GM21723 (cell line): ENCODE measurements around the gene FOXN3.

ENCODE experiments used
- ATAC-seq: cut with Tn5 transposase; IDR thresholded peaks from one replicate; pipeline ENCODE4 v1.9.1; 2021; ENCODE audit warnings: mild to moderate bottlenecking, moderate library complexity; ENCODE audit not compliant: unreplicated experiment

The FOXN3 gene

DNA sequence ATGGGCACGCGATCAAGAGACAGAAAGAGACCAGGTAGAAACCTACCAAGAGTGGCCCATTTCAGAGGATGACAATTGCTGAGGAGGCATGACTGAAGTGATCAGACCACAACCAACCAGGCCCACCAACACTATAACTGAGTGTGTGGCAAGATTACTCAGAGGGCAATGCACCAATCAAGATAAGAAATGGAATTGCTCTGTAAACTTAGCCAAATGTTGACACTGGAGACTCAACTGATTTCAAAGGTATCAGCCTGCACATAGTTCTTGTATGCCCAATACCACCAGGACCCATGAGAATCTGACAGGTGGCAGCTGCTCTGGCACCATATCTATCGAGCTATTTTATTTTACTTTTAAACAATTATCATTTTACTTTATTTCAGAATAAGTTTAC is 128.9 kb downstream of the FOXN3 start:
- no peak for ATAC-seq

DNA sequence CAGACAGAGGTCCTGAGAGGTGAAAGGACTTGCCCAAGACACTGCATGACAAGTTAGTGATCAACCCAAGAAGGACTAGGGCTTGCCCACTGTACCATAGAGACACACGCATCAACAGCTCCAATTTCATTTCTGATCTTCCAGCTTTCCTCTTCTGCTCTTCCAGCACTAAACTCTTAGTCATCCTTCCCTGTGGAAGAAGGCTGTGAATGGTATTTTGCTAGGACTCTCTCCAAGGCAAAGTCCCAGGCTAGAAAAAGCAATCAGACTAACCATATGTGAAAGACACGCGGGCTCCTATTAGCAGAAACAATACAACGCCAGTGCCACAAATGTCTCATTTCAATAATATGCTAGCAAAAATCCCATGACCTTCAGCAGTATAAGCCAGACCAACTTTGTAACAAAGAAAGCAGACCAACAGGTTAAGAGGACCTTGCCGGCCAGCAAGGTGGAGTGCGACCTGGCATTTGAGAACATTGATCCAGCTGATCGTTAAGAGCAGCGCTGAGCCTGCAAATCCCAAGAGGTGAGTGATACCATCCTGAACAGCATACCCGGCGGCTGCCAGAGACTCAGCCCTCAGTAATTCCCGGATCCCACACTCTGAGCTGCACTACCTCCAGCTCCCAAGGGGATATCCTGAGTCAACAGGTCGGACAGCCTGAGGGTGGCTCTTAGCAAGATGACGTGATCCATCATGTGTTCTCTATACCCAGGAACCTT is 132.5 kb downstream of the FOXN3 start:
- ATAC-seq: no peak

DNA sequence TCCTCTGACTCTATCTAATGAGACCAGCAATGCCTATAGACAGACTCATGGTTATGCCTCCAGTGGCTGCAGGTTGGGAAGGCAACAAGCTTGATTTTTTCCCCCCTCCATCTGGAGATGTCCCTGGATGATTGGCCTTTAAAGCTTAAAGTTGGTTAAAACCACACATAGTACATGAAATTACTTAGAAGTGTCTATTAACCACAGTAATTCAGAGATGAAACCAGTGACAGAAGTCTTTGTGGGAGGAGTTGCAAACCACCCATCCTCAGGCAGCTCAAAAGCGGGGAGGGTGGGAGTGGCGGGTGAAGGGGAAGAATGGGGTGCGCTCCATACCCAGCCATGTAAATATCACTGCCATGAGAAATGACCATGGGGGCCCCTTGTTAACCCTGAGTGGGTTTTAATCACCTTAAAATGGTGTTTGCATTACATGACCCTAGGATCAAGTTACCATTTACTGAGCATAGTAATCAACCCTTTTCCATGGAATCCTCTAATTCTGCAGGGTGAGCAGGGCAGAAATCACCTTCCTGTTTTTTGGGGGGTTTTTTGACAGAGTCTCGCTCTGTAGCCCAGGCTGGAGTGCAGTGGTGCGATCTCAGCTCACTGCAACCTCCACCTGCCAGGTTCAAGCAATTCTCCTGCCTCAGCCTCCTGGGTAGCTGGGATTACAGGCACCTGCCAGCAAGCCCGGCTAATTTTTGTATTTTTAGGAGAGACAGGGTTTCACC is 133.5 kb downstream of the FOXN3 start:
- peak; percentile 79 for ATAC-seq

DNA sequence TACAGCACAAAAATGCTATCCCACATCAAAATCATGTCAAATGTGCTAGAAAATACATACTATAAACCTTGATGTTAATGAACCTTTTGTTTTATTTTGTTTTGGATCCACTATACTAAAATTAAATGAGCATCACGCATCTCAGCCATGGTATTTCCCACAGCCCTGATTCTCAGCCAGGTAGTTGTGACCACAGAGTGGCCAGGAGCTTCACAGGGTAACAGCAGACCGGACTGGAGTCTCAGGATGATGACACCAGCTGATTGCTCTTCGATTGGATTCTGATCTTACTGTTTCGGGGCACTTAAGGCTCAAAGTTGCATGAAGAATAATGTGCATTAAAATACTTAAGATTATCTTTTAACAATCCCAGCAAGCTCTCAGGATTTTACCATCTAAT is 134.8 kb downstream of the FOXN3 start:
- ATAC-seq: no peak

DNA sequence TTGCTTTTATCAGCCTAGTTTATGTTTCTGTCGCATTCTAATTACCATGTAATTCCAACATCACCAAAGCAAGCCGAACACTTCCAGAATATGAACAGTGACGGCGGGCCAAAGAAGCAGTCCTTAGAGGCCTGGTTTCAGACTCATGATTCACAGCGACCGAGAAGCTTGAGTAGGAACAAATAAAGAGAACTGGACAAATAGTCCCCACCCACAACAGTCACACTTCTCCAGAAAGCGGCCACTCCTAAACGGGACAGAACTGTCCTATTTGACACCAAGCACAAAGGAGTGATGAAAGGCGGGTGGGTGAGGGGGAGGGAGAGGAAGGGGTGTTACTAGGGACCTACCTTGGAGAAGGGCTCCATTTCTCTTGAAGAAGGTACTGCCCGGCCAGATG is 136.4 kb downstream of the FOXN3 start:
- no peak for ATAC-seq

DNA sequence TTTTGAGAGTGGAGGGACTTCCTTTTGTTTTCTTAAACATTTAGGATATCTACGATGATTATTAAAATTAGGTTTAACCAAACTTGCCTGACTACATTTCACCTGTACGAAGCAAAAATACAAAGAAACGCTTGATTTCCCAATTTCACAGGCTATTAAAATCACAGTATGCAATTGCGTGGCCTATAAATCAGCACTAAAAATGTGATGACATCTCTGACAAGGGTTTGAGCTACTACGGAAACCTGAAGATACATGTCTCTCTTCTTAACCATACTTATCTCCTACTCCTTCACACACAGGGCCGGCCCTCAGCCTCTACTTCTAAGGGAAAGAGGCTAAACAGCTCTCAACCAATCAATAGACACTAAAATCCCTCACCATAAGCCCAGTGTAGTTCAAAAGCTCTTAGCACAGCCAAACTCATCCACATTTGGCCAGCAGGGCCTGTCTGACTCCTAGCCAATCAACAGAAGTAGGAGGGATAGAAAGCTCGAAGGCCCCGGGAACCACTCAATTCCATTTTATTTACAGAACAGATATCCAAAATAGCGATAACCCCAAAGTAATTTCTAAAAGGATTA is 137.3 kb downstream of the FOXN3 start:
- no peak for ATAC-seq

DNA sequence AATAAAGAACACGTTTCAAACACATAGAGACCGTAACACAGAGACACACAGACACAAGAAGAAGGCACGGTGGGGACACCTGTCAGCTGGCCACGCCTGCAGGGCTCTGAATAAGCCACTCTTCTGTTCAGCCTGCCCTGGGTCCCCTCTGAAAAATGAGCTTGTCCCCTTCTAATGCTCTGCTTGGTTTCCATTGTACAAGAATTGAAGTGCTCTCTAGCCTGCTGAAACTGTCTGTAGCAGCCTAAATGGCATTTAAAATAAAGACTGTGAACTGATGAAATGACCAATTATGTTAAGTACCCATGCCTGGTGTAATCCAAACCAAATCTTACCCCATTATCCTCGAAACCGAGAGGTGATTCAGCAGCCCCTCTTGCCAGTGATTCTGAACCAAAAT is 139.8 kb downstream of the FOXN3 start:
- ATAC-seq: no peak

DNA sequence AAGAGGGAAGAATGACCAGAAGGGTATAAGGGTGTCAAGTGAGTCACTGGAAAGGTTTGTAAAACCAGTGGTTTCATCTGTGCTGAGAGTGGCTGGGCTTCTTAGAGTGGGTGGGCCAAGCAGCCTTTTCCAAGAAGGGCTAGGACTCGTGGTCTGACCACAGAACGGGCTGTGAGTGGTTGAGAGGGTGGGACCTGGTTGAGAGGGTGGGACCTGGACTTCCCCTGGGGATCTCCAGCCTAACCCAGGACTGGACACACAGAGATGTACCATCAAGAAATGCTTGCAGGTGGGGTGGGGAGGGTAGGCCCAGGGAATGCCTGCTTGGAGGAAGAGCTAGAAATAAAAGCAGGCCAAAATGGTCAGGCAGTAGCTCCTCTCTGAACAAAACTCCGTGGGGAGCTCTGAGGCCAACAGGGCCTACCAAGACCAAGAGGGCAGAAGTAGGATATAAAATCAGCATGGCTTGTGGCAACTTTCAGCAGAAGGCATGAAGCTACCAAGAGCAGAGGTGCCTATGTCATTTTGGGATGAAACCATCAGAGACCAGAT is 140.5 kb downstream of the FOXN3 start:
- peak; percentile 97 for ATAC-seq

DNA sequence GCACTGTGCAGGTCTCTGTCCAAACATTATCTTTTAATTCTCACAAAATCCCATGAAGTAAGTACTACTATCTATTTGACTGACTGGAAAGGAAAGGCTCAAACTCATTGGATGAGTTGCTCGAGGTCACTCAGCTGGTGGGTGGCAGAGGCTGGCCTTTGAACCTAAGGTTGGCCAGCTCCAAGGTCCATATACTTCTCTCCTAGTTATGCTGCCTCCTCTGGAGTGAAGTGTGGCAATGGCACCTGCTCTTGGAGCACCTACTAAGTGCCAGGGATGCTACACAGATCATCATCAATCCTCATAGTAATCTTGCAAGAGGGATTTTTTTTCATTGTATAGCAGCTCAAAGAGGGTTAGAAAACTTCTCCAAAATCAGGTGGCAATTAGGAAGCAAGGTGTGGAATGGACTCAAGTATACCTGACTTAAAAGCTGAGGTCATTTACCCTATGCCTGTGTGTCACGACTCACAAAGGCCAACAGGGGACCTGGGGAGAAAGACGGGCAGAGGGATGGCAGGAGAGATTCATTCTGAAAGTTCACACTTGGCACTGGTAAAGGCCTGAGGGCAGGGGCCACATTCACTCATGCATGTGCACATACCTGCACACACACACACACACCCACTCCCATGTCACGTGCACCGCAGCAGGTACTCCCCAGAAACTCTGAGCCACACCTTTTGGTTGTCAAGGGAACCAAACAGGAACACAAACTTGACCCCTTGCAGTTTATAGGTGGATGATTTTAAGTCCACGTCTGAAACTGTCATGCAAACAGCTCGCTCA is 146.4 kb downstream of the FOXN3 start:
- peak; percentile 49 for ATAC-seq

DNA sequence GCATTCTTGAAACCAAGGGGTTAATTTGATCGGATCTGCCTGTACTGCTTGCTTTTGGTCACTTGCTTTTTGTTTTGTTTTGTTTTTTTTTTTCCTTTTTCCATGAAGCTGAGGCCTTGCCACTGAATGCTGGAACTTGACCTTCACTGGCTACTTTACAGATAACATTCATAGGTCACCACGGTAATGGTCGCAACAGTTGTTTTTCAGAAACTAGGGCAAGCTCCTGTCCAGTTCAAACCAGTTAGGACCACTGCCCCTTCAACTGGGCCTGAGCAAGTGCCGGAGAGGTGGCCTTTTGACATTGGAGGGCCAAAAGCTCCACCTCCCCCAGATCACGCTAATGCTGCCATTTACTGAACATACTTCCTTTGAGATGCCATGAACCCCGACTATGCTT is 147.6 kb downstream of the FOXN3 start:
- no peak for ATAC-seq

DNA sequence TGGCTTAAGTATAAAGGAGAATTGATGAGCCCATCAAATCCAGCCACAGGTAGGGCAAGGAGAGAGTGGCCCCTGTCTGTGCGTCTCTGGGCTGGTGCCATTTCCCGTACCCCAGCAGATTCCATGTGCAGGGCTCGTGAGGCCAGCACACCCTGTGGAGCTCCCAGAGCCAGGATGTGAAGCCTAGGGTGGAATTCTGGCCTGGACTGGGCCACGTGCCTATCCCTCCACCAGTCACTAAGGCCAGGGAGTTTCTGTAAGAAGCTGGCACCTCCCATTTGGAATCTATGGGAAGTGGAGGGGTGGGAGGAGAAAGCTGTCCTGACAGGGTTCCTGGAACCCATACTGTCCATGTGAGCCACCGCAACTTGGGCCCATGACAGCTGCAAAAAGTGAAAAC is 148.5 kb downstream of the FOXN3 start:
- ATAC-seq: no peak

DNA sequence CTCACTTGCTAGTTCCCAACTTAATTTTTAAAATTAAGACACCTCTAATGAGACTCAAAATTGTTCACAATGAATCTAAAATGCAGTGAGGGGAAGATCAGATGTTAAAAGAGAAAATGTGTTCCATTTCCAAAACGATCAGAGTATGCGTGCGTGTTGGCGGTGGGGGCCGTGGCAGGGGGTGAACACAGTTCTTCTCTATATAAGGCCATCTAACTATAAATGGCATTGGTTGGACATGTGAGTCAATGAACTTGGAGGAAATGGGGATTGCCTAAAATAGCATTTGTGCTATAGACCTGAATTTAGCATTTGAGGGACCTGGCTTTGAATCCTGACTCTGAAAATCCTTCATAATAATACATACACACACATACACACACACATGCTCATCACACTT is 149.4 kb downstream of the FOXN3 start:
- no peak for ATAC-seq

DNA sequence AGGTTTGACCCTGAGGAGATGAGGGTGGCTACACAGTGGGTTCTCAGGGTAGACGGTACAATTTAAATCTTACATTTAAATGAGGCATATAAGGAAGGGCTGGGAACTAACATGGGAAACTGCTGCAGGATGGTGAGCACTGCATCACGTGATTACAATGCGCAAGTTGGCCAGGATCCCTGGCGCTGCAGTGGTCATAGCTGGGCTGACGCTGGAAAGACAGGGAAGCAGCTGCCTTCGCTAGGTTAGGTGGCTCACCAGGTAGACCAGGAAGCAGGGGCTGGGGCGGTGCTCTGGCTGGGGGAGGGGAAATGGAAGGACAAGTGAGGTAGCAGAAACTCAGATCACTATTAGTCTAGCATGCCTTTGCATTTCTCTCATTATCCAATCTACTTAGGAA is 149.9 kb downstream of the FOXN3 start:
- ATAC-seq: no peak

DNA sequence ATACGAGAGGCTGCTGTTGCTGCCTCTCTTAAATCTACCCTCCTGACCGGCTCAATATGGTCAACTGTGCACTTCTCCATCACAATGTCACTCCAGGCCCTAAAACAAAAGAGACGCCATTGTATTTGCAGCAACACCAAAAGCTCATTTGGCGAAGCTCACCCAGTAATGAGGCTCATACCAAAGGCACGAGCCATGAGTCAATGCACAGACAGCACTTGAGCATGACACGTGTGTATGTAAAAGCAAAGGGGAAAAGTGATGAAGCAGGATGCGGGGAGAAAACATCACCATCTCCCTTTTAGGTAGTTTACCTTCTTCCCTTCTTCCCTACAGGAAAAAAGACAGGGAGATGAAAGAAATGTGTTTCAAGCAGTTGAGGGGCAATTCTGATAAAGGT is 150.3 kb downstream of the FOXN3 start:
- no peak for ATAC-seq

DNA sequence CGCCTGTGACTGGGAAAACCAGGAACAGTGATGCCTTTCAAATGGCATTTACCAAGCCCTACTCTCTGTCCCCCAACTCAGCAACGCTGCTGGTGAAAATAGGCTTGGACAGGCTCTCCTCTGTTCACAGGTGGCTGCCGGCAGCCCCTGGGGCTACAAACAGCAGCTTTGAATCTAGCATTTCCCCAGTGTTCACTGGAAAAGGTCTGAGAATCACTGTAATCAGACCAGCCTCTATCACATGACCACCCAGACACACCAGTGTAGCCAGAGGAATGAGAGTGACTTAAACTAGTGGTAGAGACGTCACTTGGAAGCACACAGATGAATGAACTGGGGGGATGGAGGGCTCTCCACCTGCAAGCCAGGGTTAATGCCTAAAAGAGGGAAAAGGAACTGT is 151.8 kb downstream of the FOXN3 start:
- ATAC-seq: no peak

DNA sequence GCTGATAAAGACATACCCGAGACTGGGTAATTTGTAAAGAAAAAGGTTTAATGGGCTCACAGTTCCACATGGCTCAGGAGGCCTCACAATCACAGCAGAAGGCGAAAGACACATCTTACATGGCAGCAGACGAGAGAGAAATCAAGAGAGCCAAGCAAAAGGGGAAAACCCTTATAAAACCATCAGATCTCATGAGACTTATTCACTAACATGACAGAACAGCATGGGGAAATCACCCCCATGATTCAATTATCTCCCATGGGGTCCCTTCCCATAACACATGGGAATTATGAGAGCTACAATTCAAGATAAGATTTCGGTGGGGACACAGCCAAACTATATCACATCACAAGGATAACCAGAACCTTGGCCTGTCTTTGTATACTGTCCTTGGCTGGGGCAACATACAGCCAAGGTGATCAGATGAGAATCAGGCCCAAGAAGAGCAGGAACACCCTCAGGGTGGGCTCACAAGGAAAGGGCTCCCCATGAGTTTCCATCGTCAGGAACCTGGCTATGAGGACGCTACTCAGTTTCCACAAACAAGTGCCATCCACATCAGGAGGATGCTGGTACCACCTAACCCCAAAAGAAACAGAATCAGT is 152.7 kb downstream of the FOXN3 start:
- ATAC-seq: no peak

DNA sequence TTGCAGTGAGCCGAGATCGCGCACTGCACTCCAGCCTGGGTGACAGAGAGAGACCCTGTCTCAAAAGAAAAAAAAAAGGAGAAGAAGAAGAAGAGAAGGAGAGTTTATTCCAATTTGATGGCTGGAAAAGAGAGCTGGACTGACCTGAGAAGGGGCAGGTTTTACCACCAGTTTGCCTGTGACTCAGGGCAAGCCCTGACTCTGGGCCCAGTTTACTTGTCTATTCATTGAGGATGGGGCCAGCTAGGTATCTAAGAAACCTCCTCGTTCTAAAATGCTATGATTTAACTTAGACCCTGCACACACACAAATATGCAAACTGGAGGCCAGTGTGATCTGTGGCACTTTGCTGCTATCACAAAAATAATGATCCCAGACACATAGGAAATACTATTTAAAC is 155.0 kb downstream of the FOXN3 start:
- no peak for ATAC-seq

DNA sequence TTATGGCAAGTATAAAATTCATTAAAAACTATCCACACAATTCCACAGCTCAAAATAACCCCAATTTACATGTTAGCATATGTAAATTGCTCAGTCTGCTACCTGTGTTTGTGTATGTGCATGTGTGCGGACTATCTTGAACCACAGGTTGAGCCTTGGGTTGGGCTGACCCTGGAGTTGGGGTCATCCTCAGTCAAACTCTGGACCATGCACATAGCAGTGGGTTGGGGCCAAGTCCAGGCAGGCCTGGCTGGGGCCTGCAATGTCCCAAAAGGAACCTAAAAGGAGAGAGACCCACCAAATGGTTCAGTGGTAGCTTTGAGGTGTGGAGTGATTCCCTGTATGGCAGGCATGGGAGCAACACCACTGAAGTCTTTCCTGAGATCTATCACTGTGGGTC is 156.1 kb downstream of the FOXN3 start:
- no peak for ATAC-seq

DNA sequence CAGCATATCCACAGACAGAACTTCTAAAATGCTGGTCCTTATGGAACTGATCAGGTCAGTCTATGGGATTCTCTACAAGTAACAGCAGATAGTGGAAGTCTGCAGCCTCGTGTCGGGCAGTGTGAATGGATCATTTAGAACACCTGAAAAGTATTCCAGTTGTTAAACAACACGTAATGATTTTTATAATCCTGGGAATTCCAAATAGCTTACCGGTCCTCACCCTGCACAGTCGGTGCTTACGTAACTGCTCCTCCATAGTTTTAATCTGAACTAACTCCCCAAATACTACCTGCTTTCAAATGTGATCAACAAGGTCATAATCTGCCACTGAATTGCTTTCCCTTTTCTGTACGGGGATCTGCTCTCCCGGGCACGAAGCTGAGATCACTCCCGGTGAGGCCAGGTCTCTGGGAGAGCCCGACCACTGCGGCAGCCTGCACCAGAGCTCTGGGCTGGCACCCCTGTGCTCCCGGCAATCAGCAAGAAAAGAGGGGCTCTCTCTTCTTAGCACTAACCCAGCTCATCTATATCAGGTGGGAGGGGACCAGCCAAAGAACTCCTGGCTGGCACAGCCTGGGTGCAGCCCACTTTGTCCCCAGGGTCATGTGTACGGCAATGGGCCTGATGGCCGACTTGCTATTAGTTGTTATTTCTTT is 157.0 kb downstream of the FOXN3 start:
- no peak for ATAC-seq

DNA sequence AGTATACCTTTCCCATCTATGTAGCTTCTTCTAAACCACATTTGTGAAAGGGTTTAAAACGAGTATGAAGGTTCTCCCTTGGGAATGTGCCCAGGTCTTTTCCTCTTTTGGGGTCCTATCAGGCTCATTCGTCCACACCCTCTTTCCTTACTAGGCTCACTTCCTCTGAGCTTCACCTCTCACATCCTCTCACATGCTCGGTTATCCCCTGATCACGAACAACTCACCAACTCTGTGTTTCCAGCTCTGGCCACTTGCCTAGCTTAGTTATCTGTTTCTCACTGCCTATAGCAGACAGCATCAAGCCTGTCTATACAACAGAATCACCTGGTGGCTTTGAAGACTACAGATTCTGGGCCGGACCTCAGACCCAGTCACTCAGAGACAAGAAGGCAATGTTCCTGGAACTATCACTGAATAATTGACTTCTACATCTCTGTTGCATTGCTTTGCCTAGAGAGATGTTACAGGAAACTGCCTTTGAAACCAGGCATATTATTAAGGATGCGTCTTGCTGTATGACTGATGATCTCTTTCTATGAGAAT is 158.2 kb downstream of the FOXN3 start:
- no peak for ATAC-seq
